Thymus (tissue), 11 donors: ENCODE measurements around the gene MATN1. TPM values are rescaled to one million over a fixed set of nuclear protein-coding genes. Genes with fewer than 3 reads are reported as not detected.

Experiments used
- DNase-seq, 9 donors: peaks; one replicate each; pipeline ENCODE4 v3.0.0-alpha.2; 2013; ENCODE audit warnings: low spot score in 9 of 9, low read depth in 6 of 9, missing footprints in 1 of 9
- H3K27ac ChIP-seq, 2 donors: one replicate each; pipeline ENCODE4 v1.5.1; 2013; ENCODE audit warnings: control low read depth in 1 of 2, low read depth in 1 of 2, low read length in 1 of 2, mild to moderate bottlenecking in 1 of 2, moderate library complexity in 1 of 2
- H3K27me3 ChIP-seq, 2 donors: one replicate each; pipeline ENCODE4 v1.5.1; 2013; ENCODE audit warnings: low read length in 1 of 2; ENCODE audit not compliant: control insufficient read depth in 2 of 2, insufficient read depth in 1 of 2
- H3K36me3 ChIP-seq, 2 donors: one replicate each; pipeline ENCODE4 v1.5.1; 2013; ENCODE audit warnings: low read length in 1 of 2, mild to moderate bottlenecking in 1 of 2, moderate library complexity in 1 of 2; ENCODE audit not compliant: control insufficient read depth in 2 of 2, insufficient read depth in 2 of 2
- H3K4me1 ChIP-seq, 2 donors: one replicate each; pipeline ENCODE4 v1.5.1; 2013; ENCODE audit warnings: low read length in 2 of 2; ENCODE audit not compliant: control insufficient read depth in 2 of 2, insufficient read depth in 2 of 2
- H3K4me3 ChIP-seq, 2 donors: one replicate each; pipeline ENCODE4 v1.5.1; 2013; ENCODE audit warnings: low read length in 2 of 2, control low read depth in 1 of 2, mild to moderate bottlenecking in 1 of 2
- H3K9me3 ChIP-seq, 2 donors: one replicate each; pipeline ENCODE4 v1.5.1; 2013; ENCODE audit warnings: low read length in 1 of 2, mild to moderate bottlenecking in 1 of 2; ENCODE audit not compliant: control insufficient read depth in 2 of 2, insufficient read depth in 1 of 2
- WGBS: extraction: QIAGEN DNeasy Blood & Tissue Kit; methylation state at CpG from one replicate; pipeline ENCODE4 v1.1.7; 2013; 5-methylcytosine and 5-hydroxymethylcytosine counted together
- polyA plus RNA-seq: library from polyadenylated mRNA; stranded (reverse); fragments of 200-250 nt; gene quantifications from one replicate; pipeline ENCODE4 v1.2.3, GENCODE V29; 2013
- total RNA-seq: library from RNA; stranded (reverse); fragments of 120-200 nt; gene quantifications from one replicate; pipeline ENCODE4 v1.2.4, GENCODE V29; 2013
- donor health status: healthy.

Gene MATN1
- total and polyA plus RNA-seq, 2 donors: 0.14 to 0.27 TPM

- 12% methylated on average over 56 of the region's 56 CpGs for WGBS
- Histone ChIP-seq H3K27ac (no peak overlapping the region), H3K27me3 (peaks cover 27 to 61% of the 10 kb centered on the region in 2 donors), H3K4me3 (no peak overlapping the region), H3K9me3 (peaks cover 0 to 5% of the 10 kb centered on the region in 2 donors), H3K36me3 (no peaks in the 10 kb centered on the region), H3K4me1 (no peaks in the 10 kb centered on the region)
- DNase-seq: no peak
Observed at GRCh38 chr1:30684881-30685795, 38.2 kb downstream of the MATN1 start.

DNA sequence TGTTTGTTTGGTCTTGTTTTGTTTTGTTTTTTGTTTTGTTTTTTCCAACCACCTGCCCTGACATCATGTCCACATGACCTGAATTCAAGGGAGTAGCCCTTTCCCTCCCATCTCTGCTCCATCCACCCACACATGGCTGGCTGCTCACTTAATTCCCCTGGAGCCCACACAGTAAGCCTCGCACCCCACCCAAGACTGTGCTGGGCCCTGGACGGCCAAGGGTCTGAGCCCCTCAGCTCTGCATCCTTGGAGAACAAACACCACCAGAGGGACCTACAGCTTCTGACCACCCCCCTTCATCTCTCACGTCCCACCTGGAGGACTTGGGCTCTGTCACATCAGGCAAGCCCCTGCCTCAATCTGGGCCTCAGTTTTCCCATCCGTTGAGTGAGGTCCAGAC, 39.1 kb downstream of the MATN1 start:
- 90% methylated on average over 4 of the region's 4 CpGs for WGBS
- H3K27me3 ChIP-seq: peaks cover 27 to 58% of the 10 kb centered on the region in 2 donors
- no peaks in the 10 kb centered on the region for H3K36me3 ChIP-seq
- H3K4me3 ChIP-seq: no peak overlapping the region
- no peak overlapping the region for H3K27ac ChIP-seq
- H3K9me3 ChIP-seq: peaks cover 0 to 14% of the 10 kb centered on the region in 2 donors
- H3K4me1 ChIP-seq: no peaks in the 10 kb centered on the region
- DNase-seq: no peak

GRCh38 chr1:30683699-30684098, 39.7 kb downstream of the MATN1 start:
- WGBS: 81% methylated on average over 5 of the region's 5 CpGs
- Histone ChIP-seq H3K9me3 (peaks cover 0 to 17% of the 10 kb centered on the region in 2 donors), H3K27ac (no peak overlapping the region), H3K36me3 (no peaks in the 10 kb centered on the region), H3K4me3 (no peak overlapping the region), H3K27me3 (peaks cover 27 to 58% of the 10 kb centered on the region in 2 donors), H3K4me1 (no peaks in the 10 kb centered on the region)
- no peak for DNase-seq

DNA sequence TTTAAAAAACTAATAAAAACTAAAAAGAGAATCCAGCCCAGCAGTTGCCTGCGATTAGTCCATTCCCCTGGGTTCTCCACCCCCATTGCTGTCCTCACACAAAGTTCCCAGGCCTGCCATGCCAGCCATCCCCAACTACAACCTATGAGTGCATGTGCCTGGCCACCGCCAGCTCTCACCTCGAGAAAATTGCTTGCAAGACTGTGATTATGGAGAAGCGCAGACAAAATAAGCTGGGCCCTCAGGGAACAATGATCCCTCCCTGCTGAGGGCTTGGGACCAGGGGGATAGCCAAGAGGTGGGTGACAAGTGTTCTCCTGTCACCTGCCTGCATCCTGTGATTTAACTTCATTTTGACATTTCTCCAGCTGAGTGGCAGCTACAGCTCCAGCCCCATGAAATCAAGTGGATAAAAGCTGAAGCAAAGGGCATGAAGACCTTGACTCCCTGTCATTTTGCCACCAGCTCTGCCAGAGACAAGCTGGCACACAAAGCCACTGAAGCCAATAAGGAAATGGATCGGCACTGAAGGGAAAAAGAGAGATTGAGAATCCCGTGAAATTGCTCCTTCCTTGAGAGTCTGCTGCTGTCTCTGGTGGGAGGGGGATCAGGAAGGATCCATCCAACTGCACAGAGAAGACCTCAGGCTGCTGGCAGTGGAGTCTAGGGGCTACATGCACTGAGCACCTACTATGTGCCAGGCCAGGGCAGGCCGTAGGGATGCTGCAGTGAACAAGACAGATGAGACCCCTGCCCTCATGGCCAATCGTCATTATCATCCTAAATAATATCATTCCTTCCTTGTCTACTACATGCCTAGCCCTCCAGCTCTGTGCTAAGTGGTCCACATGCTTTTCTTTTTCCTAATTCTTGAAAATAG, 40.7 kb downstream of the MATN1 start:
- Histone ChIP-seq H3K4me3 (no peak overlapping the region), H3K36me3 (no peaks in the 10 kb centered on the region), H3K9me3 (peaks cover 0 to 17% of the 10 kb centered on the region in 2 donors), H3K4me1 (no peaks in the 10 kb centered on the region), H3K27me3 (peaks cover 27 to 52% of the 10 kb centered on the region in 2 donors), H3K27ac (no peak overlapping the region)
- no peak for DNase-seq
- WGBS: 85% methylated on average over 8 of the region's 8 CpGs

DNA sequence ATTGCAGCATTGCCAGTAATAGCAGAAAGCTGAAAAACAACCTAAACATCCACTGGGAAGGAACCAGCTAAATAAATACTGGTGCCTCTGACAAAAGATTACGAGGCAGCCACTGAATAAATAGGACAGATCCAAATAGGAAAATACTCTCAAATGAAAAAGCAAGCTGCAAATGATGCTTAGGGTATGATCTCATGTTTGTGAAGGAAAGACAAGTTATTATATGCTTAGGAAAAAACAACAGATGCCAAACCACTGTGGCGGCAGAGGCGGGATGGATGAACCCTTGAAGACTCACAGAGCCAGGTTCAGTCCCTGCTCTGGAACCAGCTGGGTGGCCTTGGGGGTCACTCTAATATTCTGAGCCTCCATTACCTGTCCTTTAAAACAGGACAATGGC, 41.6 kb downstream of the MATN1 start:
- H3K36me3 ChIP-seq: no peaks in the 10 kb centered on the region
- 83% methylated on average over 3 of the region's 3 CpGs for WGBS
- H3K4me1 ChIP-seq: no peaks in the 10 kb centered on the region
- no peak overlapping the region for H3K27ac ChIP-seq
- DNase-seq: no peak
- no peak overlapping the region for H3K4me3 ChIP-seq
- peaks cover 0 to 17% of the 10 kb centered on the region in 2 donors for H3K9me3 ChIP-seq
- H3K27me3 ChIP-seq: peaks cover 27 to 43% of the 10 kb centered on the region in 2 donors

- no peaks in the 10 kb centered on the region for H3K4me1 ChIP-seq
- peaks cover 0 to 17% of the 10 kb centered on the region in 2 donors for H3K9me3 ChIP-seq
- no peaks in the 10 kb centered on the region for H3K36me3 ChIP-seq
- H3K27me3 ChIP-seq: peaks cover 20 to 35% of the 10 kb centered on the region in 2 donors
- DNase-seq: no peak
- H3K27ac ChIP-seq: no peak overlapping the region
- 90% methylated on average over 7 of the region's 7 CpGs for WGBS
- H3K4me3 ChIP-seq: no peak overlapping the region
Observed at GRCh38 chr1:30680879-30681278, 42.5 kb downstream of the MATN1 start.

DNA sequence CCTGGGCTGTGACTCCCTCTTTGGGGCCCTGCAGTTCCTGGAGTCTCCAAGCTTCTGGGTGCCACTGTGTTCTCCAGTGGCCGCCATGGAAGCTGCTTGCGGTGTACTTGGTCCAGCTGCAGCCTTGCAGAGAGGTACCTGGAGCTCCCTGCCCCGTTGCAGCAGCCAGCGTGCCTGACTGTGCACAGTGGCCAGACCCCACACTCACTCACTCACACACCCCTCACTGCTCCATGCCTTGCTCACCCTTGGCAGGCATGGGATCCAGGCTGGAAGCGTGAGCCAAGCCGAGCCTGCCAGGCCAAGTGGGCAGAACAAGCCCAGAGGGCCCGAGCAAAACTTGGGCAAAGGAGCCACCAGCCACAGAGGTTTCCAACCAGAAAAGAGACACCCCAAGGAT, 43.0 kb downstream of the MATN1 start:
- Histone ChIP-seq H3K4me3 (no peak overlapping the region), H3K27ac (no peak overlapping the region), H3K36me3 (no peaks in the 10 kb centered on the region), H3K27me3 (peaks cover 16 to 30% of the 10 kb centered on the region in 2 donors), H3K9me3 (peaks cover 0 to 17% of the 10 kb centered on the region in 2 donors), H3K4me1 (no peaks in the 10 kb centered on the region)
- 96% methylated on average over 7 of the region's 7 CpGs for WGBS
- DNase-seq: no peak

GRCh38 chr1:30679976-30680305, 43.4 kb downstream of the MATN1 start:
- Histone ChIP-seq H3K4me3 (no peak overlapping the region), H3K27me3 (peaks cover 11 to 26% of the 10 kb centered on the region in 2 donors), H3K9me3 (peaks cover 0 to 17% of the 10 kb centered on the region in 2 donors), H3K4me1 (no peaks in the 10 kb centered on the region), H3K36me3 (no peaks in the 10 kb centered on the region), H3K27ac (no peak overlapping the region)
- DNase-seq: no peak
- WGBS: 64% methylated on average over 2 of the region's 2 CpGs
